ENCODE results near the gene AGTPBP1. TPM values are rescaled to one million over a fixed set of nuclear protein-coding genes. Genes with fewer than 3 reads are reported as not detected.

Gene AGTPBP1
- total and polyA plus RNA-seq, 4 donors = 10.6 to 55.9 (median 22.4) TPM

GRCh38 chr9:85743275-85744128 is 1.7 kb upstream of the AGTPBP1 start:
- no peak for TF ChIP-seq CTCF (IDR thresholded peaks at IDR 0.05; ENCODE audit: control extremely low read depth, extremely low read depth)
- DNase-seq (no peak), ATAC-seq (ENCODE audit: insufficient read depth, low FRiP score) (no peak)
- WGBS, 2 donors = 45 to 48% methylated on average over 14 of the region's 14 CpGs
- Histone ChIP-seq H3K9me3 (ENCODE audit: control insufficient read depth in 4 of 4, insufficient read depth in 3 of 4, low read length in 3 of 4) (no peaks in the 10 kb centered on the region), H3K27me3 (ENCODE audit: control insufficient read depth in 3 of 3, insufficient read depth in 3 of 3, low read length in 2 of 3) (peaks cover 0 to 9% (median 0%) of the 10 kb centered on the region in 3 donors), H3K36me3 (ENCODE audit: control insufficient read depth in 4 of 4, insufficient read depth in 4 of 4, low read length in 4 of 4) (no peaks in the 10 kb centered on the region), H3K4me1 (ENCODE audit: control insufficient read depth in 5 of 5, insufficient read depth in 5 of 5, low read length in 5 of 5) (peaks cover 0 to 22% (median 4%) of the 10 kb centered on the region in 5 donors), H3K27ac (ENCODE audit: low read depth in 1 of 2, low read length in 1 of 2) (peak overlapping the region in 1 of 2 donors; percentile 15), H3K4me3 (no peak overlapping the region), H3K9ac (ENCODE audit: insufficient read depth in 1 of 2, low read length in 2 of 2) (no peak overlapping the region)

DNA sequence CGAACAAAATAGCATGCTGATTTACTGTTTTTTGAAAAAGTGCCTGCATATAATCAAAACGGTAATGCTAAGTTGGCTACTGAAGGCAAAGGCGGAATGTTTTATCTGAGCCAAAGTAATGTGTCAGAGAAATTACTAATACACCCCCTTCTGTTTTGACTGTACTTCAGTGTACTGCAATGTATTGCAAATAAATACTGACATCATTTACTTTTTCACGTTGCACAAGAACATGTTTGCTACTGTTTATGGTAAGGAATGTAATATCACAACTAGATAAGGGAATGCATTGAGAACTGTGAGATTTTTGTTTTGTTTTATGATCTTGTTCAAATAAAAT is 813 bp upstream of the AGTPBP1 start:
- no peak for ATAC-seq (ENCODE audit: insufficient read depth, low FRiP score)
- Histone ChIP-seq H3K9ac (ENCODE audit: insufficient read depth in 1 of 2, low read length in 2 of 2) (peak overlapping the region in 1 of 2 donors; percentile 75), H3K36me3 (ENCODE audit: control insufficient read depth in 4 of 4, insufficient read depth in 4 of 4, low read length in 4 of 4) (no peaks in the 10 kb centered on the region), H3K9me3 (ENCODE audit: control insufficient read depth in 4 of 4, insufficient read depth in 3 of 4, low read length in 3 of 4) (no peaks in the 10 kb centered on the region), H3K4me3 (peak overlapping the region; percentile 54), H3K27me3 (ENCODE audit: control insufficient read depth in 3 of 3, insufficient read depth in 3 of 3, low read length in 2 of 3) (peaks cover 0 to 9% (median 0%) of the 10 kb centered on the region in 3 donors), H3K27ac (ENCODE audit: low read depth in 1 of 2, low read length in 1 of 2) (peak overlapping the region; percentile 71 to 79), H3K4me1 (ENCODE audit: control insufficient read depth in 5 of 5, insufficient read depth in 5 of 5, low read length in 5 of 5) (peaks cover 0 to 29% (median 4%) of the 10 kb centered on the region in 5 donors)
- no peak for TF ChIP-seq CTCF (IDR thresholded peaks at IDR 0.05; ENCODE audit: control extremely low read depth, extremely low read depth)
- 2 to 3% methylated on average over 4 of the region's 4 CpGs for WGBS, 2 donors
- peak in 1 of 3 donors; percentile 42 for DNase-seq

GRCh38 chr9:85741095-85741874 is 469 bp downstream of the AGTPBP1 start:
- DNase-seq (peak in 2 of 3 donors; percentile 46 to 50), ATAC-seq (ENCODE audit: insufficient read depth, low FRiP score) (peak; percentile 5)
- peaks cover 0 to 34% (median 4%) of the 10 kb centered on the region in 5 donors for H3K4me1 ChIP-seq (ENCODE audit: control insufficient read depth in 5 of 5, insufficient read depth in 5 of 5, low read length in 5 of 5)
- no peaks in the 10 kb centered on the region for H3K36me3 ChIP-seq (ENCODE audit: control insufficient read depth in 4 of 4, insufficient read depth in 4 of 4, low read length in 4 of 4)
- 0 to 1% methylated on average over 71 to 75 of the region's 75 CpGs for WGBS, 2 donors
- peaks cover 0 to 9% (median 0%) of the 10 kb centered on the region in 3 donors for H3K27me3 ChIP-seq (ENCODE audit: control insufficient read depth in 3 of 3, insufficient read depth in 3 of 3, low read length in 2 of 3)
- H3K4me3 ChIP-seq = peak overlapping the region; percentile 88
- no peak for TF ChIP-seq CTCF (IDR thresholded peaks at IDR 0.05; ENCODE audit: control extremely low read depth, extremely low read depth)
- no peaks in the 10 kb centered on the region for H3K9me3 ChIP-seq (ENCODE audit: control insufficient read depth in 4 of 4, insufficient read depth in 3 of 4, low read length in 3 of 4)
- H3K9ac ChIP-seq (ENCODE audit: insufficient read depth in 1 of 2, low read length in 2 of 2) = peak overlapping the region; percentile 49 to 63
- peak overlapping the region; percentile 91 to 96 for H3K27ac ChIP-seq (ENCODE audit: low read depth in 1 of 2, low read length in 1 of 2)

Measured in lung (tissue), 12 donors.